ENCODE data around the gene CLTCL1. TPM values are rescaled to one million over a fixed set of nuclear protein-coding genes. Genes with fewer than 3 reads are reported as not detected.

Gene CLTCL1
- total RNA-seq, 4 donors from 2014 or later: 4.8 to 8.9 (median 6.0) TPM

DNA sequence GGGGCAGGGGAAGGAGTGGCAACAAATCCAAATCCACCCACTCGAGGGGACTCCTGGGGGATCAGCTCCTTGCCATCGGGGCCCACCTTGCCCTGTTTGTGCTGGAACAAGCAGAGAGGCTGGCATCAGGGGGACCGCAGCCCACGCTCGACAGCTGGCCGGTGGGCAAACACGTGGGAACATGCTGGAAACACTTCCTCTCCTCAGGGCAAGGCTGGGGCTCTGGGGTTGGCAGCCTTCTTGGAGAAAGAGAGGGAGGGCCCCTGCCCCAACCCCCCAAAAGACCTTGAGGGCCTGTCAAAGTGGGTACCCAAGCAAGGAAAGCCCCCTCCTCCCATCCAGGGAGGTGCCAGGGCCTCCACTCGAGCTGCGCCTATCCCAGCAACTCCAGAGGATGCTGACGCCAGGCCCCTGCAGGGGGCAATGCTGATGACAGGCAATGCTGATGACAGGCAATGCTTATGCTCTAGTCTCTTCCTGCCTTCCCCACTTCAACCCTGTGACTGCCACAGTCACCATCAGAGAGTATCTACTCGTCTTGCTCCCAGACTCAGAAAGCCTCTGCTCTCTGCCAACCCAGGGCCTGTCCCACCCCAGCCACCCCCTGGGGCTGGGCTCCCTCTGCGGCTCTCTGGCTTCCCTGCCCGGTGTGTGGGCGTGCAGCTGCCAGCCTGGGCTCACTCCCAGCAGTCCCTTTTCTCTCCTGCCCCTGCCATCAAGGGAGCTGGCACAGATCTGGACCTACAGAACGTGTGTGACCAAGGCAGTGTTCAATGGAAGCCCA, 153.1 kb downstream of the CLTCL1 start:
- WGBS: 89% methylated on average over 14 of the region's 15 CpGs
- peaks cover 1 to 12% (median 7%) of the 10 kb centered on the region in 4 donors for H3K4me1 ChIP-seq
- no peak overlapping the region for H3K27ac ChIP-seq (replicated peaks in 1 of 4)
- peaks cover 83 to 94% (median 91%) of the 10 kb centered on the region in 4 donors for H3K36me3 ChIP-seq
- intact Hi-C loops (cut with DNase I): no loop called here
- no peaks in the 10 kb centered on the region for H3K9me3 ChIP-seq
- no peak for DNase-seq (ENCODE audit: extremely low spot score)
- H3K27me3 ChIP-seq: no peaks in the 10 kb centered on the region
- TF ChIP-seq POLR2AphosphoS5 (IDR thresholded peaks at IDR 0.05): no peak
- TF ChIP-seq POLR2A (IDR thresholded peaks at IDR 0.05; ENCODE audit: low read depth): no peak
- TF ChIP-seq, protein P1, sequence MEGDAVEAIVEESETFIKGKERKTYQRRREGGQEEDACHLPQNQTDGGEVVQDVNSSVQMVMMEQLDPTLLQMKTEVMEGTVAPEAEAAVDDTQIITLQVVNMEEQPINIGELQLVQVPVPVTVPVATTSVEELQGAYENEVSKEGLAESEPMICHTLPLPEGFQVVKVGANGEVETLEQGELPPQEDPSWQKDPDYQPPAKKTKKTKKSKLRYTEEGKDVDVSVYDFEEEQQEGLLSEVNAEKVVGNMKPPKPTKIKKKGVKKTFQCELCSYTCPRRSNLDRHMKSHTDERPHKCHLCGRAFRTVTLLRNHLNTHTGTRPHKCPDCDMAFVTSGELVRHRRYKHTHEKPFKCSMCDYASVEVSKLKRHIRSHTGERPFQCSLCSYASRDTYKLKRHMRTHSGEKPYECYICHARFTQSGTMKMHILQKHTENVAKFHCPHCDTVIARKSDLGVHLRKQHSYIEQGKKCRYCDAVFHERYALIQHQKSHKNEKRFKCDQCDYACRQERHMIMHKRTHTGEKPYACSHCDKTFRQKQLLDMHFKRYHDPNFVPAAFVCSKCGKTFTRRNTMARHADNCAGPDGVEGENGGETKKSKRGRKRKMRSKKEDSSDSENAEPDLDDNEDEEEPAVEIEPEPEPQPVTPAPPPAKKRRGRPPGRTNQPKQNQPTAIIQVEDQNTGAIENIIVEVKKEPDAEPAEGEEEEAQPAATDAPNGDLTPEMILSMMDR (IDR thresholded peaks at IDR 0.05): no peak
- TF ChIP-seq EP300 (IDR thresholded peaks at IDR 0.05): no peak
- H3K4me3 ChIP-seq: no peak overlapping the region

DNA sequence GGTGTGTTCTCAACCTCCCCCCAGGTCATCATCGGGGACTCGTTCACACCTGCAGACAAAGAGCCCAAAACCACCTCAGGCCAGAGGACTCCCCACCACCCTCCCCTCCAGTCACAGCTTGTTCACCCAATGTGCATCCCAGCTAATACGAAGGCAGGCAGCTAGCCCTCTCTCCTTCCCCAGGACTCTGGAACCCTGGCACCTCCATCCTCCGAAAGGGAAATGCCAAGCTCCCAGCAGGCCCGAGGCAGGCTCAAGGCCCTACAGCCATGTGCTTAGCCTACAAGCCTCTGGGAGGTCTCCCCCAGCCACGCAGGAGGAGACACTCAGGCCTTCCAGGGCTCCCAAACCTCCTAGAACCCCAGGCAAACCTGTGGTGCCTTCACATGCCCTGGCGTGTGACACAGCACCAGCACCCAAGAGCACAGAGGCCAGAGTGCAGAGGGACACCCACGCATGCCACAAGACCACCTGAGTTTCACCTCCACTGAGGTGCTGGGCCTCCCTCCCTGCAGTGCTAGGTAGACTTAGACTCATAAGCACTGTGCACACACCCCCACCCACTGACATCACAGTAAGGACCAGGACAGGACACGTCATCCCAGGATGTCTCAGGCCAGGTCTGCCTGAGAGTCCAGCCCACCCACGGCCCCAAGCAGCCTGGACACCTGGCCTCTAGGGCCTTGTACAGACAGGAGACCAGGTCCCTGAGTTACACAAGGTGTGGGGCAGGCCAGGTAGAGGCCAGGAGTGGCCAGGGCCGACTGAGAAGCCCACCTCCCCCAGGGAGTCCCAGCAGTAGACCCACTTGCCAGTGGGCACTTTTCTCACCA, 153.9 kb downstream of the CLTCL1 start:
- 82% methylated on average over 7 of the region's 11 CpGs for WGBS
- no peak overlapping the region for H3K4me3 ChIP-seq
- no peaks in the 10 kb centered on the region for H3K9me3 ChIP-seq
- TF ChIP-seq POLR2A (IDR thresholded peaks at IDR 0.05; ENCODE audit: low read depth) (no peak), POLR2AphosphoS5 (IDR thresholded peaks at IDR 0.05) (no peak), EP300 (IDR thresholded peaks at IDR 0.05) (no peak)
- TF ChIP-seq, protein P1 (IDR thresholded peaks at IDR 0.05): no peak
- intact Hi-C loops (cut with DNase I): no loop called here
- no peak for DNase-seq (ENCODE audit: extremely low spot score)
- H3K36me3 ChIP-seq: peaks cover 89 to 100% (median 98%) of the 10 kb centered on the region in 4 donors
- peaks cover 0 to 4% (median 2%) of the 10 kb centered on the region in 4 donors for H3K4me1 ChIP-seq
- no peaks in the 10 kb centered on the region for H3K27me3 ChIP-seq
- no peak overlapping the region for H3K27ac ChIP-seq (replicated peaks in 1 of 4)

DNA sequence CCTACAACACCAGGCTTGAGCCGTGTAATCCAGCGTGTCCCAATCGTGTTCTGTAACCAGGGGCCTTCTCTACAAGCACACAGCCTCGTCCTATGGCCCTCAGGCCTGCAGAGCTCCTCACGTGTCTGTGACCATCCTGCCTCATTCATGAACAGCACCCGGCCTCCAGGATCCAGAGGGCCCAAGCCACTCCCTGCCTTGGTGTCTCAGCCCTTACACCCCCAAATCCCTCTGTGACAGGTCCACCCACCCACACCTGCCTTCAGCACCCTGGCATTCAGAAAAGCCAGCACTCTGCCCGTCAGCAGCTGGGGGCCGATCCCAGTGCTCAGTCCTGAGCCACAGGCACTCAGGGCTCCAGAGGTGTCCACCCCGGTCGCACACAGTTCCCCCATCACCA, 154.6 kb downstream of the CLTCL1 start:
- WGBS: 95% methylated on average over 10 of the region's 10 CpGs
- Histone ChIP-seq H3K27me3 (no peaks in the 10 kb centered on the region), H3K4me3 (no peak overlapping the region), H3K4me1 (no peaks in the 10 kb centered on the region), H3K27ac (replicated peaks in 1 of 4) (no peak overlapping the region), H3K36me3 (peaks cover 83 to 100% (median 97%) of the 10 kb centered on the region in 4 donors), H3K9me3 (no peaks in the 10 kb centered on the region)
- no peak for TF ChIP-seq POLR2AphosphoS5 (IDR thresholded peaks at IDR 0.05)
- TF ChIP-seq EP300 (IDR thresholded peaks at IDR 0.05): no peak
- TF ChIP-seq, protein P1 (IDR thresholded peaks at IDR 0.05): no peak
- DNase-seq (ENCODE audit: extremely low spot score): no peak
- intact Hi-C loops (cut with DNase I): no loop called here

DNA sequence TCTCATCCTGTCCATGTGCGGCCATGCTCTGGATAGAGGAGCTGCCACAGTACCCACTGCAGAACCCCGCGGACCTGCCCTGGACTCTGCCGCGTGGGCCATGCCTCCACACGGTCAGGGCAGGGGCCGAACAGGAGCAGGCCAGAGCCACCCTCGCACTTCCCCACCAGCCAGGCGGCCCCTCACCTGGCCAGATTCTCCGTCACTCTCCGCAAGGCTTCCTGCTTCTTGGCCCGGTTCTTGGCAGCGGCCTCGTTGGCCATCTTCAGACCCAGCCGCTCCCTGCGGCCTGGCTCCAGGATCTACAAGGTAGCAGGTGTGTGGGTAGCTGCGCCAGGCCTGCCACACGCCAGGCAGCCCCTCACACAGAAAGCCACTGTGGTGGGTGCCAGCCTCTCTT, 156.6 kb downstream of the CLTCL1 start:
- no peaks in the 10 kb centered on the region for H3K9me3 ChIP-seq
- H3K27me3 ChIP-seq: no peaks in the 10 kb centered on the region
- H3K27ac ChIP-seq (replicated peaks in 1 of 4): no peak overlapping the region
- no peaks in the 10 kb centered on the region for H3K4me1 ChIP-seq
- TF ChIP-seq POLR2AphosphoS5 (IDR thresholded peaks at IDR 0.05) (no peak), EP300 (IDR thresholded peaks at IDR 0.05) (no peak), POLR2A (IDR thresholded peaks at IDR 0.05; ENCODE audit: low read depth) (no peak)
- TF ChIP-seq, protein P1 (IDR thresholded peaks at IDR 0.05): no peak
- no peak for DNase-seq (ENCODE audit: extremely low spot score)
- intact Hi-C loops (cut with DNase I): no loop called here
- peaks cover 63 to 87% (median 82%) of the 10 kb centered on the region in 4 donors for H3K36me3 ChIP-seq
- no peak overlapping the region for H3K4me3 ChIP-seq
- WGBS: 89% methylated on average over 3 of the region's 18 CpGs
